ENCODE measurements around the gene DMRTB1.

Gene DMRTB1

GRCh38 chr1:53438427-53439336 is 20.5 kb upstream of the DMRTB1 start:
- no peak for DNase-seq

- DNase-seq, result no peak
These were observed 19.6 kb upstream of the DMRTB1 start for GRCh38 chr1:53439337-53440207.

GRCh38 chr1:53440633-53441032 is 18.6 kb upstream of the DMRTB1 start:
- no peak for DNase-seq

GRCh38 chr1:53442299-53442698 is 16.9 kb upstream of the DMRTB1 start:
- no peak for DNase-seq

GRCh38 chr1:53446051-53446450 is 13.1 kb upstream of the DMRTB1 start:
- no peak for DNase-seq

GRCh38 chr1:53447413-53447812 is 11.8 kb upstream of the DMRTB1 start:
- no peak for DNase-seq

- DNase-seq, result no peak
These were observed 10.9 kb upstream of the DMRTB1 start for GRCh38 chr1:53448241-53448841.

GRCh38 chr1:53449021-53449420 is 10.2 kb upstream of the DMRTB1 start:
- DNase-seq, result no peak

GRCh38 chr1:53449693-53450092 is 9.5 kb upstream of the DMRTB1 start:
- DNase-seq, result no peak

GRCh38 chr1:53450225-53450624 is 9.0 kb upstream of the DMRTB1 start:
- DNase-seq, result no peak

- DNase-seq, result no peak
These were observed 5.2 kb upstream of the DMRTB1 start for GRCh38 chr1:53454019-53454418.

- DNase-seq, result no peak
These were observed 3.7 kb upstream of the DMRTB1 start for GRCh38 chr1:53455364-53455991.

- DNase-seq, result no peak
These were observed 565 bp upstream of the DMRTB1 start for GRCh38 chr1:53458634-53459033.

GRCh38 chr1:53460211-53460634 is 1.0 kb downstream of the DMRTB1 start:
- no peak for DNase-seq

- no peak for DNase-seq
These were observed 1.6 kb downstream of the DMRTB1 start for GRCh38 chr1:53460666-53461322.

- no peak for DNase-seq
These were observed 2.3 kb downstream of the DMRTB1 start for GRCh38 chr1:53461323-53462044.

GRCh38 chr1:53462193-53462592 is 3.0 kb downstream of the DMRTB1 start:
- no peak for DNase-seq

GRCh38 chr1:53462769-53463501 is 3.7 kb downstream of the DMRTB1 start:
- no peak for DNase-seq

- no peak for DNase-seq
These were observed 5.0 kb downstream of the DMRTB1 start for GRCh38 chr1:53463961-53464899.
